A172 (cell line): Measurements from ENCODE around the gene GRID1. TPM values are rescaled to one million over a fixed set of nuclear protein-coding genes. Genes with fewer than 3 reads are reported as not detected.
"Not testable (repeated sequence)": the region's sequence is repeated elsewhere in the genome, so short reads cannot be mapped to it uniquely, and the experiment has no call there.

Source experiments
- DNase-seq: peaks from one replicate; pipeline ENCODE4 v3.0.0-alpha.2; 2015; ENCODE audit warnings: low spot score
- total RNA-seq: library from RNA; depleted of rRNA; stranded (reverse); fragments of >200 nt; shearing (Covaris generic); gene quantifications from 2 replicates; pipeline ENCODE4 v1.2.3, GENCODE V29; 2014

GRID1 gene
- total RNA-seq, 1 experiment from 2014 or later: 4.9 TPM

DNA sequence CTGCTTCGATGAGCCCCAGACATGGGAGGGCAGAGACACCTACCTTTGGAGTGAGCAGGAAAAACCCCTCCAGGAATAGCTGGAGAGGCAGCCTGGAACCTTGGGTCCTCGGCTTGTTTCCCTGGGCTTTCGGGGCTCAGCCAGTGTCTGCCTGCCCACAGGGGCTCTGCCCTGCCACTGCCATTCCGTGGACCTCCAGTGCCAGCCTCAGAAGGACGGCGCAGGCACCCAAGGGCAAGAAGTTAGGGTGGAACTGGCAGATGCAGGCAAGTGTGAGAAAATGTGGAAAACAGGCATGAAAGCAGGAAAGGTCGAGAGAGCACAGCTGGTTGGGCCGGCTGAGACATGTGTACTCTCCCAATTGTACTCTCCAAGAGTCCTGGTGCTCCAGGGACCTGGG is 281.5 kb downstream of the GRID1 start:
- DNase-seq: no peak

GRCh38 chr10:86084585-86084984 is 282.0 kb downstream of the GRID1 start:
- DNase-seq: no peak

GRCh38 chr10:86083664-86084175 is 282.9 kb downstream of the GRID1 start:
- no peak for DNase-seq

DNA sequence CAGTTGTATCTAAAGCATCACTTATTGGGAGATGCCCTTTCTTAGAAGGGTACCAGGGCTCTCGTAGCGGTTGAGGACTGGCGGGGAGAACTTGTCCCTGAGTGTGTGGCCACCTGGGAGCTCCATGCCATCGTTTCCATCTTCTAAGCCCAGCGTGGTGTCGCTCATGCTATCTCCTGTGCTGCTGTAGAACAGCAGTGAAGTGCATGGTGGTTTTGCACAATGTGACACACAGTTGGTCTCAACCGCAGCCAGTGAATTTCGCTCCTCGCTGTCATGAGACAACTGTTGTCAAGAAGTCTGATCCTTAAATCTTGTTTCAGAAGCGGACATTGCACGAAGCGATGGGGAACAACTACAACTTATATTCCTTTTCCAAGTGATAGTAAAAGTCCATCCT is 283.4 kb downstream of the GRID1 start:
- DNase-seq: no peak

GRCh38 chr10:86082556-86082955 is 284.0 kb downstream of the GRID1 start:
- no peak for DNase-seq

DNA sequence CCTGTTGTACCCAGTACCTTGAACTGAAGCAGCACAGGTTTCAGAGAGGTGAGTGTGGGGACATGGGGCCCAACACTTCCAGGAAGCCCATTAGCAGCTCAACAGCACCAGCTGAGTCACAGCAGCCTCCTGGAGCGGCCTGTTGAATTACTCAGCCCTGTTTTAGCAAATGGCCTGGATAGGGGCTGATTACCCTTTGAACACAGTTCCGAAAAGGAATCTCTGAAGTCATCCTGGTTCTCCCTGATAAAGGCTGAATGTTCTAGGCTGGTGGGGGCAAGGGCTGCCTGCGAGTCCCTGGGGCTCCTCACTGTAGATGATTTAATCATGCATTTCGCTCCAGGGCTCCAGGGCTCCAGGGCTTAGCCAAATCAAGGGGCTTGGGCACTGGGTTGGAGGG is 287.5 kb downstream of the GRID1 start:
- peak; percentile 83 for DNase-seq

DNA sequence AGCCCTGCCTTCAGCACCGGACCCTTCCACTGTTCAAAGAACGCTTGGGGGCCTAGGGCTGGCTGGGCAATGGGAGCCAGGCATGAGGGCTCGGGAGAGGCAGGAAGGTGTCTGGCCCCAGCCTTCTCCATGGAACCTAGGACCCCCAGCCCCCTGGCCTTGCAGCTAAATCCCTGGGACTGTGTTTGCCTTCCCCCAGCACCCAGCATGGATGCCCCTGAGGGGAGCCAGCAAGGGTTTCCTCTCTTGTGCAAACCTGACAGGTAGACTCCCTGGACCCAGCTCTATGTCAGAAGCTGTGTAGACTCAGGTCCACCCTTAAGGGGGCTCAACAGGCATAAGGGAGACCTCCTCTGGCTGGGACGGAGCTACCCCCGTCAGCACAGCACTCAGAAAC is 288.0 kb downstream of the GRID1 start:
- DNase-seq: no peak

- no peak for DNase-seq
Measured at GRCh38 chr10:86077871-86078638, 288.5 kb downstream of the GRID1 start.

GRCh38 chr10:86077271-86077670 is 289.3 kb downstream of the GRID1 start:
- DNase-seq: no peak

GRCh38 chr10:86076497-86076896 is 290.1 kb downstream of the GRID1 start:
- not testable (repeated sequence) for DNase-seq

DNA sequence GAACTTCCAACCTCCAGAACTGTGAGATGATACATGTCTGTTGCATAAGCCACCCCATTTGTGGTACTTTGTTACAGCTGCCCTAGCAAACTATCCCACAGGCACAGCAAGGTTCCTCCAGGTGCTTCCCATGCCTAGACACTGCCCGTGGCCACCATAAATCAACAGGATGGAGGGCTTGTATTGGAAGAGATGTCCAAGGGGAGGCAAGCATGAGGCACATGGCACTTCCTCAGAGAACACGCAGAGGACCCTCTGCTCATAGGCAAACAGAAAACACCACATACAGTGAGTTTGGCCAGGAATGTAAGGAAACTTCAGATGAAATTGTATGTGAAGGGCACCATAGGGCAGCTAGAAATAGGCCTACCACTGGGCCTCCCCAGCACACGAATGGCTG is 291.1 kb downstream of the GRID1 start:
- DNase-seq: no peak

DNA sequence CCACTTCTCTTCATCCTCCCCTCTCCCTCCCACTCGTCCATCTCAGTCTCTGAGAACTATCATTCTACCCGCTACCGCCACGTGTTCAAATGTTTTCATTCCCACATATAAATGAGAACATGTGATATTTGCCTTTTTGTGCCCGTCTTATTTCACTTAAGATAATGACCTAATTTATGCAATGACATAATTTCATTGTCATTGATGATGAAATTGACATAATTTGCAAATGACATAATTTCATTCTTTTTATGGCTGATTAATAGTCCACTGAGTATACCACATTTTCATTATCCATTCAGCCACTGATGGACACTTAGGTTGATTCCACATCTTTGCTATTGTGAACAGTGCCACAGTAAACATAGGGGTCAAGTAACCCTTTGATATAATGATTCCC is 292.3 kb downstream of the GRID1 start:
- no peak for DNase-seq

DNA sequence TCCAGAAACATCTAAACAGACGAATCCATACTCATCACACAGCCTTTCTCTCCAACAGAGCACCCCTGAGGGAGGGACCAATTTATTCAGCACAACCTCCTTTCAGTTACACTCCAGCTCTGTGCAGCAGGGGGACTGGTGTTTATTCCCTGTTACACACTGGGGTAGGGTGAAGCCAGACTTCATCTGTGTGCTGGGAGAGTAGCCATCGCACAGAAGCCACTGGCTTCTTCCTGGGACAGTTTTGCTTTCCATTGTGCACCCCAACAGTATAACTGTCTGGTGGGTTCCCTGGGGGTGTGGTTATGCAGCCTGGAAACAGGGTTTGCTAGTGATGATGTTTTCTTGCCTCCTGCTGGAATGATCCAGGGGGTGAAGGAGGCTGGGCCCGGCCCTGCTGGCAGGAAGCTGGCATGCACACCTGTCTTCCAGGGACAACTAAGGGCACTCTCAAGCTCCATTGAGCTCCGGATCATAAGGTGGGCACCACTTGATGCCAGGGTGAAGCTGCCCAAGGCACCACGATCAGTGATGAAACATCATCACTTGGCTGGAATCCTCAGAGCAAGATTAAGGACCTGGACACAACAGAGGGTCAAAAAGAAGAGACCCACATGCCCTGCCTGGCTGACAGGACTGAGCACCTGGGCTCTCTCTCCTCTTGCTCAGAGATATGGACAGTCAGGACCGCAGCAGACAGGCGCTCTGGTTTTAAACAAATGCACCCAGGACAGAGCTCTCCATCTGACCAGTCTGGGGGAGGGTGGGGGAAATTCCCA is 293.2 kb downstream of the GRID1 start:
- no peak for DNase-seq

- no peak for DNase-seq
Measured at GRCh38 chr10:86072413-86072812, 294.2 kb downstream of the GRID1 start.

DNA sequence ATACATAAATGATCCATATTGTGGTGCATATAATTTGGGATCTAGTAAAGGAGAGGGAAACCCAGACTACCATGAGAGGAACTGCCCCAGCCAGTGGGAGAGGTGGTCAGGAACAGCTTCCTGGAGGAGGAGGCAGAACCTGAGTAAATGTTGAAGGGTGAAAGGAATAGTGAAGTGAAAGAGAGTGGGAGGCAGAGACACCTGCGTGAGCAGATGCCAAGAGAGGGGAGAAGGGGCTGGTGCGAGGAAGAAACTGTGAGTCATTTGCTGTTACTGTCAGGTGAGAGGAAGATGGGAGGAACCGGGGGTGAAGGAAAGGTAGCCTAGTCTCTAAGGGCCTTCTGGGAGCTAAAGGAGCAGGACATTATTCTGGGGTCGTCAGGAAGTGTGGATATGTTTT is 294.8 kb downstream of the GRID1 start:
- no peak for DNase-seq

- no peak for DNase-seq
Measured at GRCh38 chr10:86071145-86071544, 295.4 kb downstream of the GRID1 start.

- no peak for DNase-seq
Measured at GRCh38 chr10:86070278-86070677, 296.3 kb downstream of the GRID1 start.

GRCh38 chr10:86068231-86069054 is 298.2 kb downstream of the GRID1 start:
- DNase-seq: no peak

GRCh38 chr10:86067436-86068050 is 299.1 kb downstream of the GRID1 start:
- DNase-seq: no peak

DNA sequence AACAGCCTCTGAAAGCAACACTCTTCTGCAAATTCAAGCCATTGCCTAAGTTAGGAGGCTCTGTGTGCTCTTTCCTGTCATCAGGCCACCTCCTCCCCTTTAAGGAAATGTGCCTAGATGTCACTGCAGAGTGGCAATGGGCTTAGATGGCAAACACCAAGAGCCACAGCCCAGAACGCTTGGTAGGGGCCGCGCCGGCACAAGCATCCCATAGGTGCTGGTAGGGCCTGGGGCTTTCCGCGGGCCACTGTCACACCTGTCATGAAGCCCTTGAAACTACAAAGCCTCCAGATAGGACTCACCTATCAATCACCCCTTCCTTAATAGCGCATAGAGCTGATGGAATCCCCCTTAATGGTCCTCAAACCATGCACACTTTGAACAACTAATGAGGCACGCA is 299.9 kb downstream of the GRID1 start:
- DNase-seq: no peak

DNA sequence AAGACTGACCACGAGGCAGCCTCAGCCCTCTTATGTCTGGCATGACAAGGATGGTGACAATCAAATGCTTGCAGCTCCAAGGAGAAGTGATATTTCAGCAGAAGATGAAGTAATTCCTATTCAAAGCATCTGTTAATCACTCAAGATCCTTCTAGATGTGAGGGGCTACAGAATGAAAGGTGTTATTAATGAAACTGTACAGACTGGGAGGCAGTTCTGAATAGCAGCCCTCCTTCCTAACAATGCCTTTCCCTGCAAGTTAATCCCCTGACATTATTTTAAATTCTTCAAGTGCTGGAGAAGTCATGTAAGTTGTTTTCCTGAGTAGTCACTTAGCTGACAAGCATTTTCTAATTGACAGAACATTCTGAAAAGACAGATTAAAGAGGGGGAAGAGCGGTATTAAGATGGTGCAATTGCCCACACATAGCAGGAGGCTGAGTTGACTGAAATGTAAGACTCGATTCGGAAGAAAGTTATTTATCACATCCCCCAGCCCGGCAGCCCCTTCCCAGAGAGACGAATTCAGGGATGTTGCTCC is 300.8 kb downstream of the GRID1 start:
- DNase-seq: no peak
